Common myeloid progenitor, CD34-positive (primary cell): ENCODE results near the gene TRIM44.
A peak's percentile ranks its signal among the peaks of the same experiment; 100 is the strongest.

Experiments
- CTCF ChIA-PET: fragments of 350-600 bp; sonication (Branson Sonifier 250); formaldehyde crosslinking; loops from one replicate; lab custom pipeline; 2021; ENCODE audit warnings: antibody characterized with exemption; lab: Charles Lee
- POLR2A ChIA-PET: fragments of 350-600 bp; sonication (Branson Sonifier 250); formaldehyde crosslinking; loops from one replicate; lab custom pipeline; 2021; ENCODE audit warnings: antibody characterized with exemption; lab: Charles Lee
- DNase-seq, 3 donors: peaks; one replicate each; pipeline versions ENCODE4 v3.0.0 to v3.0.0-alpha.2; 2013
- H3K27ac ChIP-seq, 2 experiments: 1 replicate in 1 of 2; 2 replicates in 1 of 2; pipeline ENCODE4 v1.7.0; 2013; ENCODE audit warnings: inconsistent platforms in 2 of 2, low read length in 2 of 2, mild to moderate bottlenecking in 2 of 2, low read depth in 1 of 2, moderate library complexity in 1 of 2; ENCODE audit not compliant: severe bottlenecking in 2 of 2, insufficient read depth in 1 of 2, poor library complexity in 1 of 2
- H3K27me3 ChIP-seq, 5 experiments: replicated peaks in 2 of 5; 1 replicate in 3 of 5; 2 replicates in 2 of 5; pipeline versions ENCODE4 v1.6.1 to v1.7.0; 2013; ENCODE audit warnings: low read length in 4 of 5, mild to moderate bottlenecking in 2 of 5, moderate library complexity in 2 of 5, inconsistent platforms in 1 of 5; ENCODE audit not compliant: insufficient read depth in 5 of 5, control insufficient read depth in 4 of 5
- H3K36me3 ChIP-seq, 4 experiments: 1 replicate in 2 of 4; 2 replicates in 2 of 4; pipeline versions ENCODE4 v1.6.1 to v1.7.0; 2013; ENCODE audit warnings: low read length in 3 of 4, control low read depth in 1 of 4, mild to moderate bottlenecking in 1 of 4; ENCODE audit not compliant: control insufficient read depth in 4 of 4, insufficient read depth in 4 of 4
- H3K4me1 ChIP-seq, 4 experiments: 1 replicate in 3 of 4; 2 replicates in 1 of 4; pipeline versions ENCODE4 v1.6.1 to v1.7.1; 2013; ENCODE audit warnings: low read length in 3 of 4, mild to moderate bottlenecking in 3 of 4, control low read depth in 1 of 4, inconsistent platforms in 1 of 4, moderate library complexity in 1 of 4; ENCODE audit not compliant: control insufficient read depth in 4 of 4, insufficient read depth in 4 of 4; ENCODE audit errors: control extremely low read depth in 1 of 4
- H3K4me3 ChIP-seq, 7 experiments: 1 replicate in 4 of 7; 2 replicates in 3 of 7; pipeline versions ENCODE4 v1.5.1 to v1.7.0; 2013; ENCODE audit warnings: mild to moderate bottlenecking in 7 of 7, low read length in 6 of 7, moderate library complexity in 6 of 7, inconsistent platforms in 2 of 7, low read depth in 2 of 7, control low read depth in 1 of 7; ENCODE audit not compliant: insufficient read depth in 4 of 7, control insufficient read depth in 1 of 7; ENCODE audit errors: extremely low read depth in 1 of 7
- H3K9me3 ChIP-seq, 5 experiments: 1 replicate in 4 of 5; 2 replicates in 1 of 5; pipeline versions ENCODE4 v1.6.1 to v1.7.1; 2013; ENCODE audit warnings: low read length in 4 of 5, mild to moderate bottlenecking in 2 of 5, inconsistent platforms in 1 of 5, low read depth in 1 of 5, moderate library complexity in 1 of 5; ENCODE audit not compliant: control insufficient read depth in 4 of 5, insufficient read depth in 2 of 5; ENCODE audit errors: control extremely low read depth in 1 of 5
- WGBS: methylation state at CpG from one replicate; pipeline ENCODE4 v1.1.5; 2013; ENCODE audit not compliant: insufficient coverage; 5-methylcytosine and 5-hydroxymethylcytosine counted together

The TRIM44 gene

GRCh38 chr11:35677904-35678303, 15.3 kb downstream of the TRIM44 start:
- Histone ChIP-seq H3K36me3 (peaks cover 0 to 5% (median 1%) of the 10 kb centered on the region in 4 experiments), H3K4me1 (peaks cover under 1 to 6% (median 2%) of the 10 kb centered on the region in 4 experiments), H3K9me3 (peaks cover 0 to 1% (median 0%) of the 10 kb centered on the region in 5 experiments), H3K4me3 (no peak overlapping the region), H3K27me3 (no peaks in the 10 kb centered on the region), H3K27ac (peak overlapping the region in 1 of 2 experiments; percentile 39)
- WGBS = 100% methylated on average over 1 of the region's 1 CpG
- POLR2A ChIA-PET = interaction anchor here (0.5 kb wide), 1 partner anchor 22 kb away, joined by 3 read pairs; no protein-coding TSS in a partner anchor
- CTCF ChIA-PET = no interaction called here
- DNase-seq = no peak

DNA sequence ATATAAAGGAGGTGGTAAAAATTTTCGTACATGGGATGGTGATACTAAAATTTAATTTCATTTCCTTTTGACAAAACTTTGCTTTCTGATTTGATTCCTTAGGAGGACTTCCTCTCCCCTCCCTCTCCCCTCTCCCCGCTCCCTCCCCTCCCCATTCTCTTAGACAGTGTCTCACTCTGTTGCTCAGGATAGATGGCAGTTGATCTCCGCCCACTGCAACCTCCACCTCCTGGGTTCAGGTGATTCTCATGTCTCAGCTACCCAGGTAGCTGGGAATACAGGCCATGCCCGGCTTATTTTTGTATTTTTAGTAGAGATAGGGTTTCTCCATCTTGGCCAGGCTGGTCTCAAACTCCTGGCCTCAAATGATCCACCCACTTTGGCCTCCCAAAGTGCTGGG, 15.9 kb downstream of the TRIM44 start:
- ChIA-PET POLR2A (no interaction called here), CTCF (no interaction called here)
- peaks cover 2 to 11% (median 4%) of the 10 kb centered on the region in 4 experiments for H3K4me1 ChIP-seq

DNA sequence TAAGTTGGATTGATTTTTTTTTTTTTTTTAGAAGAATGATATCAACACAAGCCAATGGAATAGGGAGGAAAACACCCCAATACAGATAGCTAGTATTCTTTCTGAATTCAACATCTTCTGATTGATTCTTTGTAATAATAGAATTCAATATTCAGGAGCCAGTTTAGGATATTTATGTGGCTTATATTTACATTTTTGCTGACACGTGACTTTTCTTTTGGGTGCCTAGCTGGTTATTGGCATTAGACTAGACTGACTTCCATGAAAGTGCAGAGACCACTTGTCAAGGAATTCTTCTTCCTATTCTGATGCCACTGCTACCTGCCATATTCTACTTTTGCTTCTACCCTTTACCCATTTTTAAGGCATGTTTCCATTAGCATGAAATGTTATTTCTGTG, 16.4 kb downstream of the TRIM44 start:
- 67% methylated on average over 1 of the region's 1 CpG for WGBS
- Histone ChIP-seq H3K36me3 (peaks cover 0 to 2% (median 0%) of the 10 kb centered on the region in 4 experiments), H3K9me3 (no peaks in the 10 kb centered on the region), H3K27ac (no peak overlapping the region), H3K4me1 (peaks cover 2 to 12% (median 4%) of the 10 kb centered on the region in 4 experiments), H3K27me3 (no peaks in the 10 kb centered on the region), H3K4me3 (no peak overlapping the region)
- no peak for DNase-seq
- POLR2A ChIA-PET = no interaction called here
- CTCF ChIA-PET = no interaction called here

More for the DNA sequence above, 15.9 kb downstream of the TRIM44 start:
- Histone ChIP-seq H3K9me3 (no peaks in the 10 kb centered on the region), H3K27me3 (no peaks in the 10 kb centered on the region), H3K36me3 (peaks cover 0 to 4% (median 1%) of the 10 kb centered on the region in 4 experiments), H3K4me3 (no peak overlapping the region), H3K27ac (no peak overlapping the region)
- 100% methylated on average over 1 of the region's 4 CpGs for WGBS
- no peak for DNase-seq

GRCh38 chr11:35680506-35680905, 17.9 kb downstream of the TRIM44 start:
- POLR2A ChIA-PET = no interaction called here
- H3K27me3 ChIP-seq = no peaks in the 10 kb centered on the region
- H3K27ac ChIP-seq = no peak overlapping the region
- WGBS = no CpG with 5 or more reads among the region's 1 CpG
- peaks cover 0 to 3% (median 0%) of the 10 kb centered on the region in 4 experiments for H3K36me3 ChIP-seq
- DNase-seq = peak in 2 of 3 donors; percentile 68 to 80
- peaks cover 2 to 12% (median 4%) of the 10 kb centered on the region in 4 experiments for H3K4me1 ChIP-seq
- CTCF ChIA-PET = no interaction called here
- H3K9me3 ChIP-seq = no peaks in the 10 kb centered on the region
- no peak overlapping the region for H3K4me3 ChIP-seq

GRCh38 chr11:35681163-35681767, 18.7 kb downstream of the TRIM44 start:
- DNase-seq = no peak
- Histone ChIP-seq H3K4me1 (peaks cover 2 to 12% (median 4%) of the 10 kb centered on the region in 4 experiments), H3K9me3 (no peaks in the 10 kb centered on the region), H3K27me3 (no peaks in the 10 kb centered on the region), H3K27ac (no peak overlapping the region), H3K36me3 (peaks cover 0 to 6% (median 4%) of the 10 kb centered on the region in 4 experiments), H3K4me3 (no peak overlapping the region)
- ChIA-PET POLR2A (no interaction called here), CTCF (interaction anchor here (1.0 kb wide), 1 partner anchor 475 kb away, joined by 3 read pairs; no protein-coding TSS in a partner anchor)
- WGBS = no CpG with 5 or more reads among the region's 1 CpG

DNA sequence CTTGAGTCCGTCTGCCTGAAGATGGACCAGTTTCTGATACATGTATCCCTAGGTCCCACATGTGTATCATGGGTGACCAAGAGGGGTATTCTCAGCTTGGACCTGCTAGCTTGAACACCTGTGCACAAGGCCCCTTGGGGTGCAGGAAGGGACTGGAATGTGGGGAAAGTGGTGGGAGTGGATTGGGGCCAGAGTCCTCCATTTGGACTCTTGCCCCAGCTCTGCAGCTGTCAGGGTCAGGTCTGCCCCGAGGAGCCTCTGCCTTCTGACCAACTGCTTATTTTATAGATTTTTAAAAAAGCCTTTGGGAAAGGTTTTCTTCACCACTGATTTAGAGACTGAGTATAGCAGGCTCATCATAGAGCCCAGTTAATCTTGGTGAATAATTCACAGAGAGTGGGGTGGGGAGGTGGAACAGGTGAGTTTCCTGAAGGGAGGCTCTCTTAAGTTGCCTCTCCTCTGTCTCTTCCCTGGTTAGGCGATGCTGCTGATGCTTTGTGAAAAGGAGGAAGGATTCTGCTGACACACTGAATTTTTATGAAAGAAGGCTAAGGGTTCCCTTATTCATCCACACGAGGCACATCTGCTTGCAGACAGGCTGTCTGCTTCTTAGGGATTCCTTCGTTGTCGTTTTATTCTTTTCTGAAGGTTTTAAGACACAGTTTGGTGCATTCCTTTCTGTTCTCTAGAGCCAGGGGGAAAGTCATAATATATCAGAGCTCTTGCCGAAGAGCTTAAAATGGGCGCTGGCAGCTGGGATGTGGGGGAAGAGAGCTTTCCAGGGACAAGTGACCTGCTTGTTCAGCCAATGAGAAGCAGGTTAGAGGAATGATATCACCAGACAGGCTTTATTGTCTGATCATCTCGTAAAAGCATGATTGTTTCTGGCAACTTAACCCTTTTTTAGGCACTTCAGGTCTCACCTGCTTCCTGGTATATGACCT, 19.9 kb downstream of the TRIM44 start:
- no peak for DNase-seq
- ChIA-PET POLR2A (no interaction called here), CTCF (interaction anchor here (0.8 kb wide), 1 partner anchor 8 kb away, joined by 5 read pairs; no protein-coding TSS in a partner anchor)
- Histone ChIP-seq H3K9me3 (no peaks in the 10 kb centered on the region), H3K36me3 (peaks cover 5 to 16% (median 14%) of the 10 kb centered on the region in 4 experiments), H3K4me1 (peaks cover 2 to 12% (median 4%) of the 10 kb centered on the region in 4 experiments), H3K27ac (no peak overlapping the region), H3K4me3 (no peak overlapping the region), H3K27me3 (no peaks in the 10 kb centered on the region)
- WGBS = 84% methylated on average over 8 of the region's 9 CpGs
